HCT116 (cell line): ENCODE measurements around the gene ARSG. TPM values are rescaled to one million over a fixed set of nuclear protein-coding genes. Genes with fewer than 3 reads are reported as not detected.

Experiments used
- ATAC-seq: fragments of 200-7000 bp; cut with Tn5 transposase; 2 replicates; pipeline ENCODE4 v1.9.1; 2020; ENCODE audit warnings: mild to moderate bottlenecking, moderate library complexity
- BruUV-seq: library from RNA; stranded (reverse); fragments of 400-500 nt; replicated peaks from 2 replicates; lab custom pipeline; 2021; lab: Mats Ljungman, UMichigan
- CTCF ChIA-PET: fragments of 300-600 bp; sonication (Branson Sonifier 250); formaldehyde crosslinking; loops from one replicate; lab custom pipeline; 2021; ENCODE audit warnings: antibody characterized with exemption; lab: Charles Lee
- POLR2A ChIA-PET: fragments of 300-600, 350-600 bp; sonication (Branson Sonifier 250); formaldehyde crosslinking; loops from one replicate; lab custom pipeline; 2021; ENCODE audit warnings: antibody characterized with exemption; lab: Charles Lee
- RAD21 ChIA-PET, 2 experiments: fragments of 300-600 bp; sonication (Branson Sonifier 250); formaldehyde crosslinking; loops; one replicate each; lab custom pipeline; 2023; ENCODE audit warnings: low total read pairs in 2 of 2; ENCODE audit not compliant: uncharacterized antibody in 2 of 2, unreplicated experiment in 2 of 2, low non-redundant PET in 1 of 2; lab: Charles Lee
- DNase-seq: peaks from one replicate; pipeline ENCODE4 v3.0.0-alpha.2; 2010; ENCODE audit warnings: low read depth, low spot score
- H2AFZ ChIP-seq: fragments of 200-600 bp; shearing (Covaris generic), sonication (generic); 2 replicates; pipeline ENCODE4 v1.6.1; 2017; ENCODE audit warnings: low read depth, mixed run types, mixed read lengths, antibody characterized with exemption, low read length; ENCODE audit not compliant: poor library complexity, severe bottlenecking
- H3K27ac ChIP-seq: 2 replicates; pipeline ENCODE4 v1.5.1; 2012; ENCODE audit warnings: low read depth, low read length
- H3K27me3 ChIP-seq: fragments of 200-600 bp; sonication (generic); 2 replicates; pipeline ENCODE4 v1.6.1; 2016; ENCODE audit warnings: mixed run types, low read length, mixed read lengths; ENCODE audit not compliant: insufficient read depth
- H3K36me3 ChIP-seq, 2 experiments: fragments of 200-500 bp in 1 of 2; fragments of 200-600 bp in 1 of 2; sonication (Bioruptor generic) in 1 of 2; sonication (generic) in 1 of 2; 2 replicates each; pipeline versions ENCODE4 v1.5.1 to v1.6.1; 2014 to 2016; ENCODE audit warnings: low read length in 2 of 2, inconsistent platforms in 1 of 2, mixed read lengths in 1 of 2, mixed run types in 1 of 2; ENCODE audit not compliant: insufficient read depth in 2 of 2, control insufficient read depth in 1 of 2
- H3K4me1 ChIP-seq, 2 experiments: fragments of 200-600 bp in 1 of 2; sonication (generic) in 1 of 2; 2 replicates each; pipeline versions ENCODE4 v1.5.1 to v1.6.1; 2012 to 2017; ENCODE audit warnings: low read length in 2 of 2, inconsistent platforms in 1 of 2, mild to moderate bottlenecking in 1 of 2, mixed read lengths in 1 of 2, mixed run types in 1 of 2, moderate library complexity in 1 of 2; ENCODE audit not compliant: insufficient read depth in 2 of 2, control insufficient read depth in 1 of 2
- H3K4me2 ChIP-seq: fragments of 200-600 bp; sonication (generic); 2 replicates; pipeline ENCODE4 v1.6.1; 2017; ENCODE audit warnings: mixed run types, low read length, mixed read lengths
- H3K4me3 ChIP-seq, 2 experiments: fragments of 200-600 bp in 1 of 2; sonication (generic) in 1 of 2; replicated peaks in 1 of 2; 2 replicates each; pipeline ENCODE4 v1.5.1; 2011 to 2016; ENCODE audit warnings: low read length in 2 of 2, control low read depth in 1 of 2, low read depth in 1 of 2, mild to moderate bottlenecking in 1 of 2, mixed read lengths in 1 of 2, mixed run types in 1 of 2
- H3K79me2 ChIP-seq: fragments of 200-600 bp; sonication (generic); 2 replicates; pipeline ENCODE4 v1.6.1; 2017; ENCODE audit warnings: mild to moderate bottlenecking, mixed run types, low read length, moderate library complexity, mixed read lengths; ENCODE audit not compliant: insufficient read depth
- H3K9ac ChIP-seq: fragments of 200-600 bp; sonication (generic); 2 replicates; pipeline ENCODE4 v1.6.1; 2016; ENCODE audit warnings: low read length, mixed read lengths
- H3K9me2 ChIP-seq: fragments of 200-600 bp; sonication (generic), shearing (Covaris generic); 2 replicates; pipeline ENCODE4 v1.6.1; 2017; ENCODE audit warnings: mixed run types, mild to moderate bottlenecking, moderate library complexity; ENCODE audit not compliant: insufficient read depth
- H3K9me3 ChIP-seq, 2 experiments: fragments of 200-500 bp in 1 of 2; fragments of 200-600 bp in 1 of 2; sonication (Bioruptor generic) in 1 of 2; sonication (generic) in 1 of 2; 2 replicates each; pipeline ENCODE4 v1.6.1; 2014 to 2017; ENCODE audit warnings: low read length in 2 of 2, mixed read lengths in 2 of 2, inconsistent platforms in 1 of 2, low read depth in 1 of 2, mild to moderate bottlenecking in 1 of 2, mixed run types in 1 of 2, moderate library complexity in 1 of 2; ENCODE audit not compliant: control insufficient read depth in 1 of 2, insufficient read depth in 1 of 2
- H4K20me1 ChIP-seq: fragments of 200-600 bp; sonication (generic), shearing (Covaris generic); 2 replicates; pipeline ENCODE4 v1.6.1; 2017; ENCODE audit warnings: mixed run types, mild to moderate bottlenecking, moderate library complexity; ENCODE audit not compliant: insufficient read depth
- CEBPB ChIP-seq: IDR thresholded peaks from 2 replicates; pipeline ENCODE4 v1.6.1; 2012; ENCODE audit warnings: low read depth
- EGR1 ChIP-seq: IDR thresholded peaks from 2 replicates; pipeline ENCODE4 v1.6.1; 2012; ENCODE audit warnings: low read depth
- ELF1 ChIP-seq: IDR thresholded peaks from 2 replicates; pipeline ENCODE4 v1.6.1; 2012; ENCODE audit warnings: low read depth, borderline replicate concordance
- EZH2 ChIP-seq: fragments of 200-600 bp; sonication (generic); IDR thresholded peaks from 2 replicates; pipeline ENCODE4 v1.6.1; 2017; ENCODE audit warnings: antibody characterized with exemption, mixed run types
- FOSL1 ChIP-seq: IDR thresholded peaks from 2 replicates; pipeline ENCODE4 v1.6.1; 2012; ENCODE audit warnings: low read depth
- POLR2AphosphoS5 ChIP-seq: IDR thresholded peaks from 2 replicates; pipeline ENCODE4 v1.6.1; 2011; ENCODE audit warnings: mild to moderate bottlenecking, low read depth, low read length, moderate library complexity
- RAD21 ChIP-seq: IDR thresholded peaks from 2 replicates; pipeline ENCODE4 v1.6.1; 2012; ENCODE audit warnings: low read depth, mild to moderate bottlenecking
- SRF ChIP-seq: IDR thresholded peaks from 2 replicates; pipeline ENCODE4 v1.6.1; 2012; ENCODE audit warnings: low read depth
- TCF7L2 ChIP-seq: IDR thresholded peaks from 2 replicates; pipeline ENCODE4 v1.7.0; 2011; ENCODE audit warnings: borderline replicate concordance, inconsistent platforms; ENCODE audit not compliant: insufficient read depth, insufficient read length; ENCODE audit errors: extremely low read depth
- YY1 ChIP-seq: IDR thresholded peaks from 2 replicates; pipeline ENCODE4 v1.6.1; 2011; ENCODE audit warnings: low read length, low read depth, moderate library complexity, mild to moderate bottlenecking; ENCODE audit not compliant: insufficient replicate concordance; ENCODE audit errors: extremely low read depth
- ZFX ChIP-seq: fragments of 450-650 bp; IDR thresholded peaks from 2 replicates; pipeline ENCODE4 v1.6.1; 2017
- ZNF274 ChIP-seq: fragments of 200-500 bp; sonication (Bioruptor generic); IDR thresholded peaks from 2 replicates; pipeline ENCODE4 v1.6.1; 2014; ENCODE audit warnings: mild to moderate bottlenecking, low read depth, low read length, inconsistent platforms
- intact Hi-C: fragments of 100-400 bp; cut with micrococcal nuclease; formaldehyde crosslinking; loops from 2 replicates; pipeline ENCODE4 v1.10.0; 2022
- total RNA-seq: library from RNA; stranded (reverse); gene quantifications from one replicate; pipeline ENCODE4 v1.2.1, GENCODE V29; 2021; ENCODE audit not compliant: unreplicated experiment
- TF ChIP-seq, protein P1 (sequence below): IDR thresholded peaks from 2 replicates; pipeline ENCODE4 v1.6.1; 2012
- TF ChIP-seq, protein P2 (sequence below): IDR thresholded peaks from 2 replicates; pipeline ENCODE4 v1.6.1; 2012; ENCODE audit warnings: low read depth
- TF ChIP-seq, protein P3 (sequence below): IDR thresholded peaks from 2 replicates; pipeline ENCODE4 v1.6.1; 2011; ENCODE audit warnings: mild to moderate bottlenecking, low read length, moderate library complexity; ENCODE audit not compliant: insufficient replicate concordance; ENCODE audit errors: extremely low read depth
- TF ChIP-seq, protein P4 (sequence below), 3 experiments: fragments of 200-600 bp in 1 of 3; sonication (generic) in 1 of 3; IDR thresholded peaks in 2 of 3; conservative IDR thresholded peaks in 1 of 3; 2 replicates each; pipeline ENCODE4 v1.5.1; 2012 to 2017; ENCODE audit warnings: low read depth in 2 of 3, low read length in 2 of 3, antibody characterized with exemption in 1 of 3, borderline replicate concordance in 1 of 3, control low read depth in 1 of 3, mild to moderate bottlenecking in 1 of 3, mixed read lengths in 1 of 3, mixed run types in 1 of 3, moderate library complexity in 1 of 3; ENCODE audit not compliant: insufficient read depth in 1 of 3

Gene ARSG
- total RNA-seq, 1 experiment from 2014 or later = 17.1 TPM

DNA sequence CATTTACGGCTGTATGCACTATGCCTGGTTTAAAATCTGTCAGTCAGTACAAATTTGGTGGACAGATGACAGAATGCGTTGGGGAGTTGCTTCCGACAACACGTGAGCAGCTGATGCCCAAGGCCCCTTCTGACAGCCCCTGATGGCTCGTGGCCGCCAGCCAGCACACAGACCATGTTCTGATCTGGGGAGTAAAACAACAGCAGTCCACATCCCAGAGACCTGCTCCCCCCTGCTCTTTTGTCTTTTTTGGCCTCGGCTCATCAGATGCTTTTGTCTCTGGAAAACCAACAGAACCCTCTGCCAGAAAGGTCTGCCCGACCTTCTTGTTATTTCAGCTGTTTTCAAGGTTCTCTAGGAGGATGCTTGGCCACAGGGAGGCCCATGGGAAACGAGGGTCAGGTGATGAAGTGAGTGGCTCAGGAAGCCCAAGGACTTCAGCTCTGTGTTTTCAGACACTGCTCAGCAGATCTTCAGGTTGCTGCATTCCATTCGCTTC, 10.8 kb downstream of the ARSG start:
- H3K27me3 ChIP-seq = no peaks in the 10 kb centered on the region
- CTCF ChIA-PET = interaction anchor here (0.6 kb wide), 1 partner anchor 120 kb away, joined by 5 read pairs; no protein-coding TSS in a partner anchor
- BruUV-seq = no TSS peak
- H3K9me2 ChIP-seq = no peaks in the 10 kb centered on the region
- no peak overlapping the region for H2AFZ ChIP-seq
- no peaks in the 10 kb centered on the region for H3K79me2 ChIP-seq
- no peak for TF ChIP-seq POLR2AphosphoS5
- no peak for TF ChIP-seq ELF1
- TF ChIP-seq EZH2 = no peak
- no peak for TF ChIP-seq RAD21
- no peak for TF ChIP-seq FOSL1
- TF ChIP-seq ZFX = no peak
- TF ChIP-seq CEBPB = no peak
- TF ChIP-seq, protein P1, sequence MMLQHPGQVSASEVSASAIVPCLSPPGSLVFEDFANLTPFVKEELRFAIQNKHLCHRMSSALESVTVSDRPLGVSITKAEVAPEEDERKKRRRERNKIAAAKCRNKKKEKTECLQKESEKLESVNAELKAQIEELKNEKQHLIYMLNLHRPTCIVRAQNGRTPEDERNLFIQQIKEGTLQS = no peak
- no peak for TF ChIP-seq TCF7L2
- TF ChIP-seq, protein P2, sequence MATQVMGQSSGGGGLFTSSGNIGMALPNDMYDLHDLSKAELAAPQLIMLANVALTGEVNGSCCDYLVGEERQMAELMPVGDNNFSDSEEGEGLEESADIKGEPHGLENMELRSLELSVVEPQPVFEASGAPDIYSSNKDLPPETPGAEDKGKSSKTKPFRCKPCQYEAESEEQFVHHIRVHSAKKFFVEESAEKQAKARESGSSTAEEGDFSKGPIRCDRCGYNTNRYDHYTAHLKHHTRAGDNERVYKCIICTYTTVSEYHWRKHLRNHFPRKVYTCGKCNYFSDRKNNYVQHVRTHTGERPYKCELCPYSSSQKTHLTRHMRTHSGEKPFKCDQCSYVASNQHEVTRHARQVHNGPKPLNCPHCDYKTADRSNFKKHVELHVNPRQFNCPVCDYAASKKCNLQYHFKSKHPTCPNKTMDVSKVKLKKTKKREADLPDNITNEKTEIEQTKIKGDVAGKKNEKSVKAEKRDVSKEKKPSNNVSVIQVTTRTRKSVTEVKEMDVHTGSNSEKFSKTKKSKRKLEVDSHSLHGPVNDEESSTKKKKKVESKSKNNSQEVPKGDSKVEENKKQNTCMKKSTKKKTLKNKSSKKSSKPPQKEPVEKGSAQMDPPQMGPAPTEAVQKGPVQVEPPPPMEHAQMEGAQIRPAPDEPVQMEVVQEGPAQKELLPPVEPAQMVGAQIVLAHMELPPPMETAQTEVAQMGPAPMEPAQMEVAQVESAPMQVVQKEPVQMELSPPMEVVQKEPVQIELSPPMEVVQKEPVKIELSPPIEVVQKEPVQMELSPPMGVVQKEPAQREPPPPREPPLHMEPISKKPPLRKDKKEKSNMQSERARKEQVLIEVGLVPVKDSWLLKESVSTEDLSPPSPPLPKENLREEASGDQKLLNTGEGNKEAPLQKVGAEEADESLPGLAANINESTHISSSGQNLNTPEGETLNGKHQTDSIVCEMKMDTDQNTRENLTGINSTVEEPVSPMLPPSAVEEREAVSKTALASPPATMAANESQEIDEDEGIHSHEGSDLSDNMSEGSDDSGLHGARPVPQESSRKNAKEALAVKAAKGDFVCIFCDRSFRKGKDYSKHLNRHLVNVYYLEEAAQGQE = no peak
- TF ChIP-seq, protein P3, sequence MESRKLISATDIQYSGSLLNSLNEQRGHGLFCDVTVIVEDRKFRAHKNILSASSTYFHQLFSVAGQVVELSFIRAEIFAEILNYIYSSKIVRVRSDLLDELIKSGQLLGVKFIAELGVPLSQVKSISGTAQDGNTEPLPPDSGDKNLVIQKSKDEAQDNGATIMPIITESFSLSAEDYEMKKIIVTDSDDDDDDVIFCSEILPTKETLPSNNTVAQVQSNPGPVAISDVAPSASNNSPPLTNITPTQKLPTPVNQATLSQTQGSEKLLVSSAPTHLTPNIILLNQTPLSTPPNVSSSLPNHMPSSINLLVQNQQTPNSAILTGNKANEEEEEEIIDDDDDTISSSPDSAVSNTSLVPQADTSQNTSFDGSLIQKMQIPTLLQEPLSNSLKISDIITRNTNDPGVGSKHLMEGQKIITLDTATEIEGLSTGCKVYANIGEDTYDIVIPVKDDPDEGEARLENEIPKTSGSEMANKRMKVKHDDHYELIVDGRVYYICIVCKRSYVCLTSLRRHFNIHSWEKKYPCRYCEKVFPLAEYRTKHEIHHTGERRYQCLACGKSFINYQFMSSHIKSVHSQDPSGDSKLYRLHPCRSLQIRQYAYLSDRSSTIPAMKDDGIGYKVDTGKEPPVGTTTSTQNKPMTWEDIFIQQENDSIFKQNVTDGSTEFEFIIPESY = no peak
- TF ChIP-seq EGR1 = no peak
- no peak for TF ChIP-seq SRF
- TF ChIP-seq ZNF274 = no peak
- TF ChIP-seq, protein P4, sequence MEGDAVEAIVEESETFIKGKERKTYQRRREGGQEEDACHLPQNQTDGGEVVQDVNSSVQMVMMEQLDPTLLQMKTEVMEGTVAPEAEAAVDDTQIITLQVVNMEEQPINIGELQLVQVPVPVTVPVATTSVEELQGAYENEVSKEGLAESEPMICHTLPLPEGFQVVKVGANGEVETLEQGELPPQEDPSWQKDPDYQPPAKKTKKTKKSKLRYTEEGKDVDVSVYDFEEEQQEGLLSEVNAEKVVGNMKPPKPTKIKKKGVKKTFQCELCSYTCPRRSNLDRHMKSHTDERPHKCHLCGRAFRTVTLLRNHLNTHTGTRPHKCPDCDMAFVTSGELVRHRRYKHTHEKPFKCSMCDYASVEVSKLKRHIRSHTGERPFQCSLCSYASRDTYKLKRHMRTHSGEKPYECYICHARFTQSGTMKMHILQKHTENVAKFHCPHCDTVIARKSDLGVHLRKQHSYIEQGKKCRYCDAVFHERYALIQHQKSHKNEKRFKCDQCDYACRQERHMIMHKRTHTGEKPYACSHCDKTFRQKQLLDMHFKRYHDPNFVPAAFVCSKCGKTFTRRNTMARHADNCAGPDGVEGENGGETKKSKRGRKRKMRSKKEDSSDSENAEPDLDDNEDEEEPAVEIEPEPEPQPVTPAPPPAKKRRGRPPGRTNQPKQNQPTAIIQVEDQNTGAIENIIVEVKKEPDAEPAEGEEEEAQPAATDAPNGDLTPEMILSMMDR (IDR thresholded peaks at IDR 0.05 in 2 of 3, conservative IDR thresholded peaks at IDR 0.05 in 1 of 3; ENCODE audit: borderline replicate concordance in 1 of 3, insufficient read depth in 1 of 3, low read depth in 2 of 3, low read length in 2 of 3) = no peak
- TF ChIP-seq YY1 = no peak
- TF ChIP-seq, all 23 proteins: peak for 0
- POLR2A ChIA-PET = no interaction called here
- ATAC-seq (no peak; the same call in 1 of the 2 replicates), DNase-seq (no peak)
- Histone ChIP-seq H3K9ac (no peak overlapping the region), H3K36me3 (no peaks in the 10 kb centered on the region), H3K9me3 (no peaks in the 10 kb centered on the region), H3K4me2 (no peak overlapping the region), H3K4me1 (peaks cover 15 to 21% of the 10 kb centered on the region in 2 experiments), H3K4me3 (no peak overlapping the region), H3K27ac (no peak overlapping the region), H4K20me1 (no peaks in the 10 kb centered on the region)
- RAD21 ChIA-PET = no interaction called here
- intact Hi-C loops = no loop called here
